Stimulated activated CD8-positive, alpha-beta memory T cell treated with anti-CD3 and anti-CD28 coated beads, Interleukin-15, amount 100 ng/mL, for 24 hours (primary cell): ENCODE data around the gene CFAP221.

Source experiments
- DNase-seq: peaks from one replicate; pipeline ENCODE4 v3.0.0-alpha.2; 2020; ENCODE audit warnings: low read depth

The CFAP221 gene

GRCh38 chr2:119645173-119645855, 101.1 kb downstream of the CFAP221 start:
- no peak for DNase-seq

DNA sequence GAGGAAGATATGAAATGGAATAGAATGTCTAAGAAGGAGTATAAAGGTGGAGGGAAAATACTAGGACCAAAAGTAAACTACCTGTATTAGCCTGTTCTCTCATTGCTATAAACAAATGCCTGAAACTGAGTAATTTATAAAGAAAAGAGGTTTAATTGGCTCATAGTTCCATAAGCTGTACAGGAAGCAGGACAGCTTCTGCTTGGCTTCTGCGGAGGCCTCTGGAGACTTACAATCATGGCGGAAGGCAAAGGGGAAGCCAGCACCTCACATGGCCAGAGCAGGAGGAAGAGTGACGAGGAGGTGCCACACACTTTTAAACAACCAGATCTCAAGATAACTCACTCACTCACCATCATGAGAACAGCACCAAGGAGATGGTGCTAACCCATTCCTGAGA, 101.9 kb downstream of the CFAP221 start:
- DNase-seq: no peak

DNA sequence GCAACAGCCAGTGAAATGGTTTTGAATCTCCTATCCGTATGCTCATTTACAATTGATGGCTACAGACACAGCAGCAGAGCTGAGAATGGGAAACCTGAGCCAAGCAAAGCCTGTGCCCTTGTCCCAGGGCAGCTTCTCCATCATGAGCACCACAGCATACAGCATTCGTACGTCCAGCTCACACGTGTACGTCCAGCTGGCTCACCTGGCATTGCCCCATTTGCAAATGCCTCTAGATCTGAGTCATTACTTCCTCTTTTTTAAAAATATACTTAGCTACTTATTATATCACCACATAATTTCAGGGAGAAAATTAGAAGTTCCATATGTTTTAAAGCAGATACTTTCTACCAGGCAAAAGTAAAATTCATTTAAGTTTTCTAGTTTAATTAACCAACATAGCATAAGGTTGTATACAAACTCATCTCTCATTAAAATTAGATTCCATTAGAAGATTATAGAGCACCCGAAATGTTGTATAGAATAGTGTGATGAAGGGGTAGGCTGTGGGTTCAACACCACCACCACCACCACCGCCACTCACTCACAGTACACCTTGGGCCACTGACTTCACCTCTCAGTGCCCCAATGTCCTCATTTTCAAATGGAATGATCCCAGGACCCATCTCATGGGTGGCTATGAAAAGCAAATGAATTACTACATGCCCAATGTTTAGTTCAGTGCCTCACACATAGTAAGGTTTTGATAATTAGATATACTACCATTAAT, 103.4 kb downstream of the CFAP221 start:
- no peak for DNase-seq

- no peak for DNase-seq
These were observed 105.2 kb downstream of the CFAP221 start for GRCh38 chr2:119649364-119649917.

- no peak for DNase-seq
These were observed 106.0 kb downstream of the CFAP221 start for GRCh38 chr2:119650206-119650605.

DNA sequence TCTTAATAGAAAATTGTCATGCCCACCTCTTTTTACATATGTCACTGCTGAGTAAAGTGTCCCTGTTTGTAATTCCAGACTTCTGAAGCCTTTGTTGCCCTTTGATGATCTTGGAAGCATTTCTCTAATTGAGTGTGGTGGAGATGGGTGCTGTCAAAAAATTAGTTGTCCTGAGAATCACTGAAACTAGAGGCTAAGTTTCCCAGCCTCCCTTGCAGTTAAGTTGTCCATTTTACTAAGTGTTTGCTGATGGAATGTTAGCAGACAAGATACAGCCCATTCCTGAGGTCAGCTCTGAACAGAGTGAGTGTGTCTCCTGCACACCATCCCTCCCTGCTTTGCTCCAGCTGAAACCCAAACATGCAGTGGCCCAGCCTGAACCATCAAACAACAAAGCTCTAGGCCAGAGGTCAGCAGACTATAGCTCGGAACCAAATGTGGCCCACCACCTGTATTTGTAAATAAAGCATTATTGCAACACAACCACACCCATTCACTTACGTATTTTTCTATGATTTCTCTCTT, 106.7 kb downstream of the CFAP221 start:
- DNase-seq: no peak

- no peak for DNase-seq
These were observed 113.4 kb downstream of the CFAP221 start for GRCh38 chr2:119657466-119658145.

DNA sequence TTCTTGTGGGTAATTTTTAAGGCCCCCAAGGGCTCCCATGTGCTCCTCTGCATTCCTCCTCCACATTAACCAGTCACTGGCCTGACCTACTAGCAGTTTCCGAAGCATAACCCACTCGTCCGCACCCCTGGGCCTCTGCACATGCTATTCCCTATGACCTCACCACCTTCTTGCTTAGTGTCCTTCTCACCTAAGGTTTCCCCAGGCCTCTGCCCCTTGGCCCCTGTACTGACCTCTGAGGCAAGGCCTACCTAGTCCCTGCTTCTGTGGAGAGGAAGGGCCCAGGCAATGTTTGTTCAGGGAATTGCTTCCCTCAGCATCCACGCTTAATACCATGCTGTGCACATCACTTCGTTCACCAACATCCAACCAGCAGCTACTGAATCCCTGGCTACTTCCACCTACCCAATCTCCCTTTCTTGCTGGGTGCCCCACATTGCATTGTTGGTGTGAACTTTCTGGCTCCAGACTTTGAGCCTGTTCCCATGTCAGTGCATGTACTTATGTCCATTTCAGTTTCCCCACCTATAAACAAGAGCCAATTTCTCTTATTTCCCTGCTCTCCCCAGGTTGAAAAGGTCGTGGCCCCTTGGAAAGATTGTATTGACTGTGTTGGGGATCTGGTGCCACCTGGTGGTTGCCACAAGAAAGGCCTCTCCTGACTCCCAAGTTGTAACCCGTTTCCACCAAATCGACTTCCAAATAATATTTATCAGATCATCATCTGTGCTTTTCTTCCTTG, 115.5 kb downstream of the CFAP221 start:
- no peak for DNase-seq

DNA sequence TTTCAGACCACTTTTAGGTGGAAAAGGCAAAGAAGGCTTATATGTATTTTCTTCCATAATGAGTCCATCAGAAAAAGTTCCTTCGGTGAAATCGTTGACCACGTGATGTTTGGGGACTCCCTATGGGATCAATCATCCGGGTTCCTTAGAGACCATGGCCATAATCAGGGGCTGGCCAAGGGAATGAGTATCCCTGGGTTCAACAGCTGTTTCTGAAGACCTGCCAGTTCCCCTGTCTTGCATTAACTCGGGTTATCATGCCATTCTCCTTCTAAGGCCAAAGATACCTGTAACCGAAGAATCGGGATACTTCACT, 116.1 kb downstream of the CFAP221 start:
- DNase-seq: no peak

- DNase-seq: no peak
These were observed 118.0 kb downstream of the CFAP221 start for GRCh38 chr2:119662297-119662696.

GRCh38 chr2:119668546-119668945, 124.3 kb downstream of the CFAP221 start:
- DNase-seq: no peak

DNA sequence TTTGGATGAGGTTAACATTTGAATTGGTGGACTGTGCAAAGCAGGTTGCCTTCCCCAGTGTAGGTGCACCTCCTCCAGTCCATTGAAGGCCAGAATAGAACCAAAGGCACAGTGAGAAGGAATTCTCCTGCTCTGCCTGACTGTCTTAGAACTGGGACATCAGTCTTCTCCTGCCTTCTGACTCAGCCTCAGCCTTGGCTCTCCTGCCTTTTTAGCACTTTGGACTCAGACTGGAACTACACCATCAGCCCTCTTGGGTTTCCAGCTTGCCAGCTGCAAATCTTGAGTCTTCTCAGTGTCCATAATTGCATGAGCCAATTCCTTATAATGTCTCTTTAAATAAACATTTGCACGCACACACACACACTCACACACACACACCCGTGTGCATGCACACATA, 126.8 kb downstream of the CFAP221 start:
- no peak for DNase-seq

DNA sequence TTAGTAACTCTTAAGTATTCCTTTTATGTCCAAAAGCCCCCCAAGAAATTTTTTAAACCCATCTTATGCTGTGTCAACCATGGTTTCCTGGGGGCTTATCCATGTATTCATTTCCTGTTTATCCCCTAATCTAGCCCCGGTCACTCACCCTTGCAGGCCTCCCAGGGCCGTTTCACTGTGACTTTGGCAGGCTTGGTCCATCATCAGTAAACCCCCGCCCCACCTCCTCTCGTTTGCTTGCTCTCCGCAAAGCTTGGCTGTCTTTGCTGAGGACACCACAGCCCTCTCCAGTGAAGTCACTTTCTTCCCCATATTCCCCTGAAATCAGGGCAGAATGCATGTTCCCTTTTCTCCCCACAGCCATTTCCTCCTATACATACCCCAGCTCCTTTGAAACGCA, 127.5 kb downstream of the CFAP221 start:
- DNase-seq: no peak

- no peak for DNase-seq
These were observed 128.1 kb downstream of the CFAP221 start for GRCh38 chr2:119672161-119672862.

- no peak for DNase-seq
These were observed 129.5 kb downstream of the CFAP221 start for GRCh38 chr2:119673796-119674195.

DNA sequence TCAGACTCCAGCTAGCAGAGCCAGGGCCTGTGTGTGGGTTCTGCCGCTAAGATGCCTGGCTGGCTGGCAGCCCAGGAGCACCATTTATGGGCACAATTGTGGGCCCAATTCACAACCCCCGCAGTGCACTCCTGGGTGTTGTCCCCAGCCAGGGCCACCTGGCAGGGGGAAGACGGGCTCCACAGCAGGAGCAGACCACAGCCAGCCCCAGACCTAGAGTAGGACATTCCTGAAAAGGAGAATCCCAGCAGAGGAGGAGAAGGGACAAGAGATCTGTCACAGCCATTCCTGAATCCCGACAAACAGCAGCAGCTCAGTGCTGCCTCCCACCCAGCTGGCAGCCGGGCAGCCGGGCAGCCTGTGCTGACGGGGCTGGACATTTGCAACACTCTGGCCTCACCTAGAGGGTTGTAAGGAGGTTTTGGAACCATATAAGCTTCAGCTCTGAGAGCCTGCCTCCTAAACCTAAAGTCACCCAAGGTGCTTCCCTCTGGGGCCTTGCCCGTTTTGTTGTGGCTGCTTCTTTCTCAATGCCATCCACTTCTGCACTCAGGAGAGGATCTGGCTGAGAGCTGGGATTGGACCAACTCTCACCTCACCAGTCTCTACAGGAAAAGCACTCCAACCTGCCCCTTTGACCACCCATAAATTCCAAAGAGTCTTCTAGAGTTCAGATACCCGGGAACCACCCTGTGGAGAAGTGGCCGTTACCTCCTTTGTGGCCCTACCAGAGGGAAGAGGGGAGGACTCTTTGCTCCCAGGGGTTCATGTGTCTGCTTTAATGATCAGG, 130.7 kb downstream of the CFAP221 start:
- no peak for DNase-seq

DNA sequence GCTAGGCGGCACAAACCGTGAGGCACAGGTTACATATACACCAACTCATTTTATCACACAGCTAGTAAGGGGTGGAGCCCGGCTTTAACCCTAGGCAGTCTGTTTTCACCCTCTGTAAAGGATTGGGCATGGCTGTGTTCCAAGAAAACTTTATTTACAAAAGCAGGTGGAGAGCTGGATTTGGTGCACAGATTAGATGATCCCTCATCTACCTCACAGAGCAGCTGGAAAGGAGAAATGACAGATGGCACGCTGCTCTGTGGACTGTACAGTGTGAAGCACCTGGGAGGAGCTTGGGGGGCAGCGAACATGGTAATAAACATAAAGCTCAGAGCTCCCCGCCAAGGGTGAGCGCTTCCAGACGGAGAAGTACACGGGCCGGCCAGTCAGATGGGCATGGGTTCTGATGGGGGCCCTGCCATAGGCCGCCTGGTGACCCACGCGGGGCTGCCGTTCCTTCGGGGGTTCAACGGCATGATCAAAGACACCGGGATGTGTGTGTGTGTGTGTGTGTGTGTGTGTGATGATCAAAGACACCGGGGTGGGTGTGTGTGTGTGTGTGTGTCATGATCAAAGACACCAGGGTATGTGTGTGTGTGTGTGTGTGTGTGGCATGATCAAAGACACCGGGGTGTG, 133.9 kb downstream of the CFAP221 start:
- no peak for DNase-seq

GRCh38 chr2:119679526-119679837, 135.2 kb downstream of the CFAP221 start:
- DNase-seq: no peak

DNA sequence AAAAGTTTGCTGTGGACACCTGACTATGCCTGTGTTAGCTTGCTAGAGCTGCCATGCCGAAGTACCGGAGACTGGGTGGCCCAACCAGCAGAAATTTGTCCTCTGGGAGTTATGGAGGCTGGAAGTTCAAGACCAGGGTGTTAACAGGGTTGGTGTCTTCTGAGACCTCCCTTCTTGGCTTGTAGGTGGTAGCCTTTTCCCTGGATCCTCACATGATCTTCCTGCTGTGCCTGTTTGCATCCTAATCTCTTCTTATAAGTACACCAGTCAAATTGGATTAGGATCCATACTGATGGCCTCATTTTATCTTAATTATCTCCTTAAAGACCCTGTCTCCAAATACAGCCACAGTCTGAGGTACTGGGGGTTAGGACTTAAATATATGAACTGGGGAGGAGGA, 135.6 kb downstream of the CFAP221 start:
- DNase-seq: no peak

GRCh38 chr2:119680457-119681202, 136.4 kb downstream of the CFAP221 start:
- DNase-seq: no peak
